ENCODE data around the gene MATK.
"Not testable (repeated sequence)": the region's sequence is repeated elsewhere in the genome, so short reads cannot be mapped to it uniquely, and the experiment has no call there.

The MATK gene

DNA sequence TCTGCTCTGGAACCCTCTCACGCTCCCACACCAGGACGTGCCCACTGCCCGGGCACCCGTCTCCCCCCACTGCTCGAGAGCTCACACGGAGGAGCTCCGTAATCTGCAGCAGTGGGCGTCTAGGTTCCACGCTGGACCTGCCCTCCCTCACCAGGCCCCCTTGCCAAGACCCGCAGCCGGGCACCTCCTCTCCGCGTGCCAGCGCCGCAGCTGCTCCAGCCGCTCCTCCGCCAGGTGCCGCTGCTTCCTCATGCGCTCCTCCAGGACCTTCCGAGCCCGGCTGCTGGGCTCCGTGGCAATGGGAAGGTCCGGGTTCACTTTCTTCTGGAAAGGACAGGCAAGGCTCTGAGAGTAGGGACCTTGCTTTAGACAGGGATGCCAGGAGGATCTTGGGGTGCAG lies 35.0 kb upstream of the MATK start:
- no peaks in the 10 kb centered on the region for H3K9me3 Mint-ChIP-seq
- no peaks in the 10 kb centered on the region for H3K36me3 Mint-ChIP-seq (ENCODE audit: low read depth)
- H3K27ac Mint-ChIP-seq: no peak overlapping the region
- H3K27me3 Mint-ChIP-seq (ENCODE audit: low read depth): no peaks in the 10 kb centered on the region
- no peak overlapping the region for H3K4me3 Mint-ChIP-seq
- H3K4me1 Mint-ChIP-seq (ENCODE audit: low read depth): peaks cover 14% of the 10 kb centered on the region

DNA sequence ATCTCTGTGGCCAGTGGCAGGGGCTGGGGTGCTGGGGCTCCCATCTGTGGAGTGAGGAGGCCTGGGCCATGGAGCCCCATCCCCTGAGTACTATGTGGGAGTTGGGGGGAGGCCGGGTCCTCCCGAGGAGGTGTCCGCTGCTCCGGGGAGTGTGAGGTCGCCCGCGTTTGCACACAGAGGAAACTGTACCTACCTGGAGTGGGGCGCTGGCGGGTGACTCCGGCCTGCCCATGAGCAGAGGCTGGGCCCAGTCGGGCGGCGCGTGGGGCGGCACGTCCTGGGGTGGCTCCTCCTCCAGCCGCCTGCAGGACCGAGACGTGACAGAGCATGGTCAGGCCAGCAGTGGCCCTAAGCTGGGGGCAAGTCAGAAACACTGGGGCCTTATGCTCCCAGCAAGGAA lies 33.8 kb upstream of the MATK start:
- no peak overlapping the region for H3K27ac Mint-ChIP-seq
- H3K9me3 Mint-ChIP-seq: no peaks in the 10 kb centered on the region
- H3K4me3 Mint-ChIP-seq: no peak overlapping the region
- peaks cover 14% of the 10 kb centered on the region for H3K4me1 Mint-ChIP-seq (ENCODE audit: low read depth)
- no peaks in the 10 kb centered on the region for H3K36me3 Mint-ChIP-seq (ENCODE audit: low read depth)
- H3K27me3 Mint-ChIP-seq (ENCODE audit: low read depth): no peaks in the 10 kb centered on the region

DNA sequence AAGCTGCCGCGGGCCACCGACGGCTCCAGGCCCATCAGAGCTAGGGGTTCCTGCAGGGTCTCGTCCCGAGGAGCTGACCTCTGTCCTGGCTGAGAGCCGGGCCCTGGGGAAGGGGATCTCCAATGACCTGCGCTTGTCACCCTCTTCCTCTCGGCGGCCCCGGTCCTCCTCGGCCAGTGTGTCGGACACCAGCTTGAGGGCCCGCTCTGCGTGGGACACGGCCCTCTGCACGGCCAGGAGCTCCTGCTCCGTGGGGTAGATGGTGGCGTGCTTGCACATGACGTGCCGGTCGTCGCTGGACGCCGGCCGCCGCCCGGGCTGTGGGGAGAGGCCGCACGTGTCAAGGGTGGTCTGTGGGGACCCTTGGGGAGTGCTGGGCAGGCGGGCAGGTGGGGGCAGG lies 32.7 kb upstream of the MATK start:
- Mint-ChIP-seq H3K4me3 (no peak overlapping the region), H3K27me3 (ENCODE audit: low read depth) (no peaks in the 10 kb centered on the region), H3K36me3 (ENCODE audit: low read depth) (no peaks in the 10 kb centered on the region), H3K4me1 (ENCODE audit: low read depth) (peaks cover 22% of the 10 kb centered on the region), H3K9me3 (no peaks in the 10 kb centered on the region), H3K27ac (no peak overlapping the region)

DNA sequence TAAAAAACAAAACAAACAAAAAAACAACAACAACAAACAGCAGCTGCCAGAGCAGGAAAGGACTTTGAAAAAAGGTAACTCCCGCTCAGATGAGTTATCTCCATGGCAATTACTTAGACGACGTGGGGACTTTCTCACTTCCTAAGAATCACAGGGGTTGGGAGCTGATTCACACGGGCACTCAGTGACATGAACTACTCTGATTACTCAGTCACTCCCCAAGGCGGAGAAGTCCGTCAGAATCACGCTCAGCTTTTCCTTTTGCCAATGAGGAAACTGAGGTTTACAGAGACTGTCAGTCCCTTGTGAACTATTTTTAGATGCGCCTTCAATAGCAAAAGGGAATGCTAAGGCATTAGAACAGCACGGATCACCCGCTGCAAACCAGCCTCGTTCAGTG lies 32.3 kb upstream of the MATK start:
- no peaks in the 10 kb centered on the region for H3K27me3 Mint-ChIP-seq (ENCODE audit: low read depth)
- H3K4me1 Mint-ChIP-seq (ENCODE audit: low read depth): peaks cover 26% of the 10 kb centered on the region
- H3K36me3 Mint-ChIP-seq (ENCODE audit: low read depth): no peaks in the 10 kb centered on the region
- H3K4me3 Mint-ChIP-seq: no peak overlapping the region
- no peak overlapping the region for H3K27ac Mint-ChIP-seq
- no peaks in the 10 kb centered on the region for H3K9me3 Mint-ChIP-seq

DNA sequence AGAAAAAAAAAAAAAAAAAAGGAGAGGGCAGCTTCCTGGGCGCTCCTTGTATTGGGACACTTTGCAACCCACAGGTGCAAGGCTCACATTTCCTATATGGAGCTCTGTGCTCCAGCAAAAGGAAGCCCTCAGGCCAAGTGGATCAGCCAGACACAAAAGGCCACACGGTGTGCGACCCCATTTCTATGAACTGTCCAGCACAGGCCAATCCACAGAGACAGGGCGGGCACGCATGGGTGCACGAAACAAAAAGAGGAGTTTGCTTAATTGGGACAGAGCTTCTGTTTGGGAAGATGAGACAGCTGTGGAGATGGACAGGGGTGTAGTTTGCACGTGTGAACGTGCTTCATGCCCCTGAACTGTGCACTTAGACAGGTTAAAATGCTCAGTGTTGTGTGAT lies 31.6 kb upstream of the MATK start:
- peaks cover 29% of the 10 kb centered on the region for H3K4me1 Mint-ChIP-seq (ENCODE audit: low read depth)
- no peaks in the 10 kb centered on the region for H3K9me3 Mint-ChIP-seq
- H3K36me3 Mint-ChIP-seq (ENCODE audit: low read depth): no peaks in the 10 kb centered on the region
- no peak overlapping the region for H3K4me3 Mint-ChIP-seq
- no peaks in the 10 kb centered on the region for H3K27me3 Mint-ChIP-seq (ENCODE audit: low read depth)
- no peak overlapping the region for H3K27ac Mint-ChIP-seq

DNA sequence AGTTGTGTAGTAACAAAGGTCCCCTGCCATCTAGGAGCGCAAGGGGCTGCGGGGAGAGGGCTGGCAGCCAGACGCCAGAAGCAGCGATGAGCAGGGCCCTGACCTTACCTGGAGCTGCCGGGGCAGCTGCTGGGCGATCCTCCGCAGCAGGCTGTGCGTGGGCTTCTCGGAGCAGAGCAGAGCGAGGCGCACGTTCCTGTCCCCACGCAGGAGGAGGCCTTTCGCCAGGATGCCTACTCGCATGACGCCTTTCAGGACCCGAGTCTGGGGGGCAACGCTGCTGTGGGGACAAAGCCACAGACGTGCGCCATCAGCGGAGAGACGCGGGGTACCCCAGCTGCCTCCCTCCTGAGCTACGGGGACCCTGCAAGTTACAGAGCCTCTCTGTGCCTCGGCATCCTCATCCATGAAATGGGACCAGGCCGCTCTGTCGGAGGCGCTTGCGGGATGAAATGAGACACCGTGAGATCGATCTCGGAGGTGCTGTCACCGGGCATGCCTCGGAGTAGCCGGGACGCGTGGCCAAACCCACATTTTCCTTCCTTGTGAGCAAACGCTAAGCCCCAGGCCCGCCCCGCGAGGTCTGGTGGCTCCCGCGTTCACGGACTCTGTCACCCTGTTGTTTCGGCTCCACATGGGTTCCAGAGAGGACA lies 30.5 kb upstream of the MATK start:
- peaks cover 2% of the 10 kb centered on the region for H3K36me3 Mint-ChIP-seq (ENCODE audit: low read depth)
- no peaks in the 10 kb centered on the region for H3K27me3 Mint-ChIP-seq (ENCODE audit: low read depth)
- H3K9me3 Mint-ChIP-seq: no peaks in the 10 kb centered on the region
- no peak overlapping the region for H3K4me3 Mint-ChIP-seq
- peaks cover 32% of the 10 kb centered on the region for H3K4me1 Mint-ChIP-seq (ENCODE audit: low read depth)
- no peak overlapping the region for H3K27ac Mint-ChIP-seq

DNA sequence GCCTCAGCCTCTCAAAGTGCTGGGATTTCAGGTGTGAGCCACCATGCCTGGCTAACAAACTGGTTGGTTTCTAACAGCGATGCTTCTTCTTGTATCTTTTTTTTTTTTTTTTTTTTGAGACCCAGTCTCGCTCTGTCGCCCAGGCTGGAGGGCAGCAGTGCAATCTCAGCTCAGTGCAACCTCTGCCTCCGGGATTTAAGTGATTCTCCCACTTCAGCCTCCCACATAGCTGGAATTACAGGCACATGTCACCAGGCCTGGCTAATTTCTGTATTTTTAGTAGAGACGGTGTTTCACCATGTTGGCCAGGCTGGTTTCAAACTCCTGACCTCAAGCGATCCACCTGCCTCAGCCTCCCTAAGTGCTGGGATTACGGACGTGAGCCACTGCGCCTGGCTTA lies 30.0 kb upstream of the MATK start:
- not testable (repeated sequence) for H3K27ac Mint-ChIP-seq; H3K27me3 Mint-ChIP-seq (ENCODE audit: low read depth); H3K9me3 Mint-ChIP-seq; H3K4me3 Mint-ChIP-seq; H3K36me3 Mint-ChIP-seq (ENCODE audit: low read depth)
- H3K4me1 Mint-ChIP-seq (ENCODE audit: low read depth): peaks cover 30% of the 10 kb centered on the region

DNA sequence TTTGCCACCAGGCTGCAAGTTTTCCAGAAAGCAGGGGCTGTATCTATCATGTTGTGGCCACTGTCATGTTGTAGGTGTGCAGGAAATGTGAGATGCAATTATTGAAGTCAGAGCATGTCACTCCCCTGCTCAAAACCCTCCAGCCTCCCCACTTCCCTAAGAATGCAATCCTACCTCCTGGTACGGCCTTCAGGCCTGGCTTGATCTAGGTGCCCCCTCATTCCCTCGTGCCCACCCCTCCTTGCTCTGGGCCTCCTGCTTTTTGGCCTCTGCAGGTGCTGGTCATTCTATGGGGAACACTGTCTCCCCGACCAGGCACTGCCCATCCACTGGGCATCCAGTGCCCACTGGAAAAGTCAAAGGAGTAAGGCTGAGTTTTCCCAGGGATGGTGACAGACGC lies 28.5 kb upstream of the MATK start:
- peaks cover 30% of the 10 kb centered on the region for H3K4me1 Mint-ChIP-seq (ENCODE audit: low read depth)
- H3K27ac Mint-ChIP-seq: peak overlapping the region; percentile 75
- H3K9me3 Mint-ChIP-seq: no peaks in the 10 kb centered on the region
- H3K27me3 Mint-ChIP-seq (ENCODE audit: low read depth): no peaks in the 10 kb centered on the region
- no peak overlapping the region for H3K4me3 Mint-ChIP-seq
- peaks cover 2% of the 10 kb centered on the region for H3K36me3 Mint-ChIP-seq (ENCODE audit: low read depth)

DNA sequence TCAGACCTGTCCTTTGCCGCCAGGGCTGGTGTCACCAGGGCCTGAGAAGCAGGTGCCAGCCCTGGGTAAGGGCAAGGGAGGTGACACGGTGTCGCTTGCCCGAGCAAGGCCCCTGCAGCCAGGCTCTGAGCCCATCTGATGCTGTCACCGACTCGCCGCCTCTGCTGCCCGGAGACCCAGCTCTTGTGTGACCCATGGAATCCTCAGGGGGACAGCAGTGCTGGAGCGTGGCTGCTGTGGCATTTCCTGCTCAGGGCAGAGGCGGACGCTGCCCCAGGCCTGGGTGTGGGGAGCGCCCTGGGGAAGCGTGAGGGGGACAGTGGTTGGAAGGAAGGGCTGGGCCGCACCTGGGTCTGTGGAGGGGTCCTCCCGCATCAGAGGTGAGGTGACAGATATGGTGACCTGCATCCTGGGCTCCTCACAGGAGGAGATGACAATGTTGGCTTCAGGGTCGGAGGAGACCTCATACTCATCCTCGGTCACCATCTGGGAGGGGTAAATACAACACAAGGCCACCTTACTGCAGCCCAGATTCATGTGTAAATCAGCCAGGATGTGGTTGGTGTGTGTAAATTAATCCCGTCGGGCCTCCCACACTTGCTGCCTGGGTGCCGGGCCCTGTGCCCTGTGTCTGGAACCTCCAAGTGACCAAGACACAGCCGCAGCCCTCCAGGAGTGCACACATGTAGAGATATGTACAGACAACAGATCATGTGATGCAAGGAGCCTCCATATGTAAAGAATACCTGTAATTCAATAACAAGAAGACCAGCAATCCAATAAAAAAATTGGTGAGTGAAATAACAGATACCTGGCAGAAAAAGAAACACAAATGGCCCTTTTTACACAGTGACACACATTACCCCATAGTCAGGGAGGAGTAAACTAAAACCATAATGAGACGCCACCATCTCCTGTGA lies 27.6 kb upstream of the MATK start:
- Mint-ChIP-seq H3K27me3 (ENCODE audit: low read depth) (no peaks in the 10 kb centered on the region), H3K4me3 (no peak overlapping the region), H3K9me3 (no peaks in the 10 kb centered on the region), H3K36me3 (ENCODE audit: low read depth) (peaks cover 2% of the 10 kb centered on the region), H3K4me1 (ENCODE audit: low read depth) (peaks cover 30% of the 10 kb centered on the region), H3K27ac (peak overlapping the region; percentile 78)

DNA sequence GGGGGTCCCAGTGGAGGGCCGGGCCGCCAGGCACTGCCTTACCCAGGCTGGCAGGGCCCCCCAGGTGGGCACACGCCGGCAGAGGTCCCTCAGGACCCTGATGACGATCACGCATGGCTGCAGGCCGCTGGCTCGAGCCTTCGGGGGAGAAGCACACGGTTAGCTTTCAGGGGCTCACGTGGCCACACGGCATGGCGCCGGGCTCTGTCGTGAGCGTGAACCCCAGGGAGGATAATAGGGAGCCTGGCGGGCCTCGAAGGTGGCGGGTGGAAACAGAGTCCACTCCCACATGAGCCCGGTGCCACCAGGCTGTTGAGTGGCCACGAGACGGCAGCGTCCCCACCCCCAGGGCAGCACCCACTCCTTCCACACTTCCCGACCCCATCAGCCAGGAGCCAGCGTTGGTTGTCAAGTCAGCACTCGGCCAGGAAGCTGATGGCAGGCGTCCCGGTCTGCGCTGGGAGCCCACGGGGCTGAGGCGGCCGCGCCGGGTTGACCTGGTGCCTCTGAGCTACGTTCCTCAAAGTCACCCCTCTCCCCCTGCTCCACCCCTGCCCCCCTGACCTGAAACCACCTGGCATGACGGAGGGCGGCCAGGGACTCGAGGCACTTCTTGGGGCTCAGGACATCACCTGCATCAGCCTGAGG lies 24.7 kb upstream of the MATK start:
- H3K36me3 Mint-ChIP-seq (ENCODE audit: low read depth): peaks cover 2% of the 10 kb centered on the region
- H3K4me1 Mint-ChIP-seq (ENCODE audit: low read depth): peaks cover 21% of the 10 kb centered on the region
- H3K9me3 Mint-ChIP-seq: peaks cover 4% of the 10 kb centered on the region
- no peak overlapping the region for H3K27ac Mint-ChIP-seq
- H3K27me3 Mint-ChIP-seq (ENCODE audit: low read depth): no peaks in the 10 kb centered on the region
- H3K4me3 Mint-ChIP-seq: no peak overlapping the region

DNA sequence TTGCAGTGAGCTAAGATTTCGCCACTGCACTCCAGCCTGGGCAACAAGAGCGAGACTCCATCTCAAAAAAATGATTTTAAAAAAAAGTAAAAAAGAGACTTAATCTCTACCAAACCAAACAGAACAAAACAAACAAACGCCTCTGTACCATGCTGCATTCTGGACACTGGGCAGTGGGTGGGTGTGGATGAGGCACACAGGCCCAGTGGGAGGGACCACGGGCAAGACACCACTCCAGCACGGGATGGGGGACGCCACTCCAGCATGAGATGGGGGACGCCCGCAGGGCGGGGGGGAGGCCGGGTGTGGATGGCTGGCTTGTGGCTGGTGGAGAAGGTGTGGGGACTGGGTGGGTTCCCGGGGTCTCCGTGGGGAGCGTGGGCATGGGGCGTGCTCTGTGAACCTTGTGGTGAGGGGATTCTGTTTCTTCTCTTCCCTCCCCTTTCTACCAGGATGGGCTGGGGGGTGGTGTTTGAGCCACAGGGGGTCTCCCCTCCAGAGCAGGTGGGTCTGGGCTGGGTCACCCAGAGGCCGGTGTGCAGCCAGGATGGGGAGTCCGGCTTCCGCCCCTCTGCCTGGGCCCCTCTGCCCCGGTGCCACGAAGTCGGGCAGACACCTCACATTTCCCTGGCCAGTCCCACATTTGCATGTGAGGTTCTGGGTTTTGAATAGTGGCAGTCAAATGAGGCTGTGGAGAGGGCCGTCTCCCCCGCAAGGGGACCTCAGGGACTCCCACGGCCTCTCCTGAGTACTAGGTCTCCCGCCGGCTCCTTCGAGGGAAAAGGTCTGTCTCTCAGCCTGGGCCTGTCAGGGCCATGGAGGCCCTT lies 23.9 kb upstream of the MATK start:
- Mint-ChIP-seq H3K9me3 (peaks cover 4% of the 10 kb centered on the region), H3K27ac (peak overlapping the region; percentile 55), H3K36me3 (ENCODE audit: low read depth) (peaks cover 2% of the 10 kb centered on the region), H3K27me3 (ENCODE audit: low read depth) (no peaks in the 10 kb centered on the region), H3K4me1 (ENCODE audit: low read depth) (peaks cover 21% of the 10 kb centered on the region), H3K4me3 (no peak overlapping the region)

DNA sequence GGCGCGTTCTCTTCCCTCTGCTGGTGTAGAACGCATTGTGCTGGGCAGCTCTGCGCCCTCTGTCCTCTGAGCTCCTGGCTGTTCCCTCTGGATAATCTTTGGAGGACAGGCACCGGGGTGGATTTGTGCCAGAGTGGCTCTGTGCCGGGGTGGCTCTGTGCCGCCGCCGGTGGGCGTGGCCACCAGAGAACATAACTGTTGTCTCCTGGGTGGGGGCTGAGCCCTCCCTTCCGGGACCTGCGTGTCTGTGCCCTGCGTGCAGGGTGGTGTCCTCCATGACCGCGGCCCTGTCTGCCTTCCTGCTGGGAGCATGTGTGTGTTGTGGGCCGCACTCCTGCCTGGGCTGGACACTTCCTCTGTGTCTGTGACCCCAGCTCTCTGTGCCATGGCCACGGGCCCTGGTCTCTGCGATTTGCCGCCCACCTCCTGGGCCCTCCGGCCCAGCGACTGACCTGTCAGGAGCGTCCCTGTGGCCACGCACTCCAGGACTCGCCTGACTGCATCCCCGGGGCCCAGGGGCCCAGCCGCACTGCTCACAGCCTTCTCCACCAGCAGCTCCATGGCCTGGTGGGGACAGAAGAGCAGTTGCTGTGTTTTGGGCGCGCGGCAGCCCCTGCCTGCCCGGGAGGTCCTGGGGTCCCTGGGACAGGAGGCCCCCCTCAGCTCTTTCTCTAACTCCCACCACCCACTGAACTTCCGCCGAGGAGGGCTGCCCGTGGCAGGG lies 22.4 kb upstream of the MATK start:
- Mint-ChIP-seq H3K4me3 (no peak overlapping the region), H3K27ac (no peak overlapping the region), H3K27me3 (ENCODE audit: low read depth) (no peaks in the 10 kb centered on the region), H3K36me3 (ENCODE audit: low read depth) (peaks cover 2% of the 10 kb centered on the region), H3K9me3 (peaks cover 4% of the 10 kb centered on the region), H3K4me1 (ENCODE audit: low read depth) (peaks cover 11% of the 10 kb centered on the region)

DNA sequence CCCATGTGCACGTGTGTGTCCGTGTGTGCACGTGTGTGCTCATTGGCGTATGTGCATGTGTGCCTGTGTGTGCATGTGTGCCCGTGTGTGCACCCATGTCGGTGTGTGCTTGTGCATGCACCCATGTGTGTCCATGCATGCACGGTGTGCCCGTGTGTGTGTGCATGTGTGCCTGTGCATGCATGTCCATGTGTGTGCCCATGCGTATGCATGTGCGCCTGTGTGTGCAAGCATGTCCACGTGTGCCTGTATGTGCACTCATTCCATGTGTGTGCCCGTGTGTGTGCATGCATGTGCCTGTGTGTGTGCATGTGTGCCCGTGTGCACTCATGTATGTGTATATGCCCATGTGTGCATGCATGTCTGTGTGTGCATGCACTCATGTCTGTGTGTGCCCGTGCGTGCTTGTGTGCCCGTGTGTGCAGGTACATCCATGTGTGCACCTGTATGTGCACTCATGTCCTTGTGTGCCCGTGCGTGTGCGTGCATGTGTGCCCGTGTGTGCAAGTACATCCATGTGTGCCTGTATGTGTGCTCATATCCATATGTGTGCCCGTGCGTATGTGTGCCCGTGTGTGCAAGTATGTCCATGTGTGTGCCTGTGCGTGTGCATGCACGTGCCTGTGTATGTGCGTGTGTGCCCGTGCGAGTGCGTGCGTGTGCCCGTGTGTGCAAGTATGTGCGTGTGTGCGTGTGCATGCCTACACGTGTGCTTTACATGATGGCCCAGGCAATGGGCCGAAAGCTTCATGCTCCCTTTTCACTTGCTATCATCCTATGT lies 21.6 kb upstream of the MATK start:
- Mint-ChIP-seq H3K4me1 (ENCODE audit: low read depth) (peaks cover 7% of the 10 kb centered on the region), H3K36me3 (ENCODE audit: low read depth) (peaks cover 2% of the 10 kb centered on the region), H3K9me3 (peaks cover 4% of the 10 kb centered on the region), H3K27me3 (ENCODE audit: low read depth) (no peaks in the 10 kb centered on the region), H3K4me3 (no peak overlapping the region), H3K27ac (no peak overlapping the region)
